CD4-positive, CD25-positive, alpha-beta regulatory T cell (primary cell): ENCODE measurements around the gene CPXM2. TPM values are rescaled to one million over a fixed set of nuclear protein-coding genes. Genes with fewer than 3 reads are reported as not detected.
"Not testable (repeated sequence)": the region's sequence is repeated elsewhere in the genome, so short reads cannot be mapped to it uniquely, and the experiment has no call there.

Experiments used
- ATAC-seq, 2 donors: fragments of 150-1000 bp; cut with Tn5 transposase; one replicate each; pipeline ENCODE4 v1.10.0; 2021; ENCODE audit warnings: low read depth in 2 of 2, moderate number of reproducible peaks in 2 of 2, moderate library complexity in 1 of 2
- DNase-seq, 3 donors: peaks; one replicate each; pipeline versions ENCODE4 v3.0.0 to v3.0.0-alpha.2; 2012 to 2022; ENCODE audit warnings: mixed read lengths in 1 of 3
- H3K27ac ChIP-seq: one replicate; pipeline ENCODE4 v1.7.0; 2013; ENCODE audit warnings: mild to moderate bottlenecking, low read length; ENCODE audit not compliant: insufficient read depth, poor library complexity, severe bottlenecking
- H3K27me3 ChIP-seq: one replicate; pipeline ENCODE4 v1.7.0; 2013; ENCODE audit warnings: low read length; ENCODE audit not compliant: control insufficient read depth, insufficient read depth
- H3K36me3 ChIP-seq: one replicate; pipeline ENCODE4 v1.7.0; 2013; ENCODE audit warnings: mild to moderate bottlenecking, low read length, moderate library complexity; ENCODE audit not compliant: control insufficient read depth, insufficient read depth
- H3K4me1 ChIP-seq: 2 replicates; pipeline ENCODE4 v1.7.0; 2013; ENCODE audit warnings: mild to moderate bottlenecking, low read length; ENCODE audit not compliant: insufficient read depth, control insufficient read depth, poor library complexity, severe bottlenecking
- H3K4me3 ChIP-seq: one replicate; pipeline ENCODE4 v1.7.0; 2013; ENCODE audit warnings: low read depth, mild to moderate bottlenecking, low read length, moderate library complexity
- H3K9me3 ChIP-seq, 2 experiments: 1 replicate in 1 of 2; 2 replicates in 1 of 2; pipeline ENCODE4 v1.7.0; 2013; ENCODE audit warnings: low read length in 2 of 2, mild to moderate bottlenecking in 1 of 2, moderate library complexity in 1 of 2; ENCODE audit not compliant: control insufficient read depth in 2 of 2
- H3K27ac Mint-ChIP-seq, 3 donors: one replicate each; pipeline ENCODE4 v1.8.0; 2020 to 2022; ENCODE audit warnings: mild to moderate bottlenecking in 3 of 3, mixed read lengths in 3 of 3, moderate library complexity in 2 of 3
- H3K27me3 Mint-ChIP-seq: one replicate; pipeline ENCODE4 v1.8.0; 2022; ENCODE audit warnings: mild to moderate bottlenecking, mixed read lengths
- H3K36me3 Mint-ChIP-seq: one replicate; pipeline ENCODE4 v1.8.0; 2020; ENCODE audit warnings: mixed read lengths
- H3K4me1 Mint-ChIP-seq, 4 donors: one replicate each; pipeline ENCODE4 v1.8.0; 2020 to 2022; ENCODE audit warnings: mixed read lengths in 4 of 4, mild to moderate bottlenecking in 1 of 4
- H3K4me3 Mint-ChIP-seq, 4 donors: one replicate each; pipeline ENCODE4 v1.8.0; 2020 to 2022; ENCODE audit warnings: mild to moderate bottlenecking in 4 of 4, mixed read lengths in 4 of 4, moderate library complexity in 3 of 4
- H3K9me3 Mint-ChIP-seq, 7 donors: one replicate each; pipeline ENCODE4 v1.8.0; 2020 to 2022; ENCODE audit warnings: mixed read lengths in 7 of 7, mild to moderate bottlenecking in 3 of 7, moderate library complexity in 2 of 7
- polyA plus RNA-seq, 4 donors: library from polyadenylated mRNA; unstranded; fragments of 300-500 nt; fragmentation: Illumina TruSeq; gene quantifications; one replicate each; pipeline ENCODE4 v1.2.3, GENCODE V29; 2021
- total RNA-seq: library from RNA; stranded (reverse); gene quantifications from one replicate; pipeline ENCODE4 v1.2.3, GENCODE V29; 2022

CPXM2 gene
- total and polyA plus RNA-seq, 5 donors from 2014 or later = not detected

GRCh38 chr10:123741146-123741545 is 150.5 kb downstream of the CPXM2 start:
- Histone ChIP-seq H3K4me1 (no peaks in the 10 kb centered on the region), H3K9me3 (no peaks in the 10 kb centered on the region), H3K36me3 (no peaks in the 10 kb centered on the region), H3K27me3 (no peaks in the 10 kb centered on the region), H3K27ac (no peak overlapping the region), H3K4me3 (no peak overlapping the region)
- DNase-seq = no peak
- Mint-ChIP-seq H3K27me3 (no peaks in the 10 kb centered on the region), H3K36me3 (no peaks in the 10 kb centered on the region), H3K9me3 (no peaks in the 10 kb centered on the region), H3K27ac (no peak overlapping the region), H3K4me1 (no peaks in the 10 kb centered on the region), H3K4me3 (no peak overlapping the region)
- no peak for ATAC-seq

DNA sequence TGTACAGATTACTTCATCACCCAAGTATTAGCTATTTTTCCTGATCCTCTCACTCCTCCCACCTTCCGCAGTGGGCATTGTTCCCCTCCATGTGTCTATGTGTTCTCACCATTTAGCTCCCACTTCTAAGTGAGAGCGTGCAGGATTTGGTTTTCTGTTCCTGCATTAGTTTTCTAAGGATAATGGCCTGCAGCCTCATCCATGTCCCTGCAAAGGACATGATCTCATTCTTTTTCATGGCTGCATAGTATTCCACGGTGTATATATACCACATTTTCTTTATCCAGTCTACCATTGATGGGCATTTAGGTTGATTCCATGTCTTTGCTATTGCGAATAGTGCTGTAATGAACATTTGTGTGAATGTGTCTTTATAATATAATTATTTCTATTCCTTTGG is 154.7 kb downstream of the CPXM2 start:
- not testable (repeated sequence) for H3K4me1 ChIP-seq, H3K36me3 ChIP-seq, H3K4me1 Mint-ChIP-seq, DNase-seq, H3K4me3 Mint-ChIP-seq, H3K27me3 ChIP-seq, H3K4me3 ChIP-seq, H3K27ac ChIP-seq, H3K27ac Mint-ChIP-seq, H3K27me3 Mint-ChIP-seq, H3K9me3 ChIP-seq, ATAC-seq, H3K9me3 Mint-ChIP-seq, H3K36me3 Mint-ChIP-seq

GRCh38 chr10:123729523-123729922 is 162.1 kb downstream of the CPXM2 start:
- Histone ChIP-seq H3K4me3 (no peak overlapping the region), H3K4me1 (no peaks in the 10 kb centered on the region), H3K27ac (no peak overlapping the region), H3K27me3 (no peaks in the 10 kb centered on the region), H3K9me3 (no peaks in the 10 kb centered on the region), H3K36me3 (no peaks in the 10 kb centered on the region)
- no peak overlapping the region for H3K4me3 Mint-ChIP-seq
- H3K27ac Mint-ChIP-seq = no peak overlapping the region
- peaks cover 0 to 2% (median 0%) of the 10 kb centered on the region in 7 donors for H3K9me3 Mint-ChIP-seq
- DNase-seq (no peak), ATAC-seq (no peak)
- no peaks in the 10 kb centered on the region for H3K27me3 Mint-ChIP-seq
- H3K4me1 Mint-ChIP-seq = no peaks in the 10 kb centered on the region
- H3K36me3 Mint-ChIP-seq = no peaks in the 10 kb centered on the region

DNA sequence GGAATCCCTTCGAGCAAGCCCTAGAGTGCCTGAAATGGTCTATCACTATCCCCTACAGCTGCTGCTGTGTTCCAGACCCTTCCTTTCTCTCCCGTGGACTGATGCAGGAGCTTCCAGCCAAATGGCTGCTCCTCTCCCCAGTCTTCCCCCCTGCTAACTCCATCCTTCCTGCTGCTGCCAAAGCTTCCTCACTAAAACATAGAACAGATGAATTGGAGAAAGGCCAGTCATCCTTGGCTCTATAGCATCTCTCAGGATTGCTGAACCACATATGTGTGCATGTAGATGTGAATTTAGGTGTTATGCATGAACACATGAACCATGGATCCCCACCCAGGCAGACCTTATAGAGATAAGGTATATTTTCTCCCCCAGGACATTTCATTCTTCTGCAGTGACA is 164.8 kb downstream of the CPXM2 start:
- Histone ChIP-seq H3K9me3 (no peaks in the 10 kb centered on the region), H3K36me3 (no peaks in the 10 kb centered on the region), H3K27me3 (no peaks in the 10 kb centered on the region), H3K27ac (no peak overlapping the region), H3K4me3 (no peak overlapping the region), H3K4me1 (no peaks in the 10 kb centered on the region)
- H3K36me3 Mint-ChIP-seq = no peaks in the 10 kb centered on the region
- ATAC-seq = no peak
- no peaks in the 10 kb centered on the region for H3K27me3 Mint-ChIP-seq
- no peak overlapping the region for H3K27ac Mint-ChIP-seq
- no peak overlapping the region for H3K4me3 Mint-ChIP-seq
- H3K4me1 Mint-ChIP-seq = no peaks in the 10 kb centered on the region
- DNase-seq = no peak
- H3K9me3 Mint-ChIP-seq = peaks cover 0 to 2% (median 0%) of the 10 kb centered on the region in 7 donors

DNA sequence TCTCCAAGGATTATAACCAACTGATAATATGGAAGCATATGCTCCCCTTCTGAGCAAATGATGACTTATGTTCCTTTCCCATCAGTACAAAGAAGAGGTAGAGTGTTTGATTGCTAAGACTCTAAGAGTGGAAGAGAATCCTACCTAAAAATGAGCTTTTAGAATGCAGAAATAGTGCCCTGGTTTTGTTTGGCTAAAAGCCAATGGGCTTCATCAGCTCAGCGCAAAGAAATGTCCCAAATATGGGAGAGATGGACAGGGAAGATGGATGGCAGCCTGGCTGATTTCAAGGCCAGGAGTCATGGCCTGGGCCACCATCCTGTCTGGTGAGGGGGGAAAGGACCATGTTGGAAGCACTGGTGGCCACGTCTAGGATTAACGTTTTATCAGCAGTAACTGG is 165.2 kb downstream of the CPXM2 start:
- DNase-seq (no peak), ATAC-seq (no peak)
- Histone ChIP-seq H3K4me1 (no peaks in the 10 kb centered on the region), H3K9me3 (no peaks in the 10 kb centered on the region), H3K27me3 (no peaks in the 10 kb centered on the region), H3K36me3 (no peaks in the 10 kb centered on the region), H3K4me3 (no peak overlapping the region), H3K27ac (no peak overlapping the region)
- Mint-ChIP-seq H3K27me3 (no peaks in the 10 kb centered on the region), H3K4me1 (no peaks in the 10 kb centered on the region), H3K9me3 (peaks cover 0 to 2% (median 0%) of the 10 kb centered on the region in 7 donors), H3K27ac (no peak overlapping the region), H3K36me3 (no peaks in the 10 kb centered on the region), H3K4me3 (no peak overlapping the region)

- H3K4me3 Mint-ChIP-seq = no peak overlapping the region
- no peak overlapping the region for H3K4me3 ChIP-seq
- no peak overlapping the region for H3K27ac Mint-ChIP-seq
Measured at GRCh38 chr10:123724747-123725146, 166.9 kb downstream of the CPXM2 start.

DNA sequence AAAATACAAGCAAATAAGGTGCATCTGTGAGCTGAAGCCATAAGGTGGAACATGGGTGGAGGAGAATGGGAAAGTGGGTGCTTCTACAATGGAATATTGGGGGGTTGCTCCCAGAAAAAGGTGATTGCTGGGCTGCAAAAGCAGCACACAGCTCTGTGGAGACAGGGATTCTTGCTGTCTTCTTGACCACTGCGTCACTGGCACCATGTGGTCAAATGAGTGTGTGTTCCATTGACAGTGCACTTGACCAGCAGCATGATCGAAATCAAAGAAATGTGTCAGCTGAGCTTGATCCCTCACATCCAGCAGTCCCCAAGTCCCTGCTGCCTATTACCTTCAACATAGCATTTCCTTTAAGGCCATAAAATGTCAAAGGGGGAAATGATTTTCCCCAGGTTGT is 169.3 kb downstream of the CPXM2 start:
- no peak overlapping the region for H3K4me3 ChIP-seq
- DNase-seq (no peak), ATAC-seq (no peak)
- H3K4me1 ChIP-seq = no peaks in the 10 kb centered on the region
- H3K36me3 ChIP-seq = no peaks in the 10 kb centered on the region
- peaks cover 0 to 5% (median 0%) of the 10 kb centered on the region in 7 donors for H3K9me3 Mint-ChIP-seq
- H3K9me3 ChIP-seq = no peaks in the 10 kb centered on the region
- H3K4me3 Mint-ChIP-seq = no peak overlapping the region
- no peaks in the 10 kb centered on the region for H3K27me3 ChIP-seq
- H3K27ac Mint-ChIP-seq = no peak overlapping the region
- no peak overlapping the region for H3K27ac ChIP-seq
- H3K27me3 Mint-ChIP-seq = no peaks in the 10 kb centered on the region
- H3K4me1 Mint-ChIP-seq = no peaks in the 10 kb centered on the region
- no peaks in the 10 kb centered on the region for H3K36me3 Mint-ChIP-seq

More at GRCh38 chr10:123724747-123725146, 166.9 kb downstream of the CPXM2 start:
- Histone ChIP-seq H3K27ac (no peak overlapping the region), H3K36me3 (no peaks in the 10 kb centered on the region), H3K27me3 (no peaks in the 10 kb centered on the region), H3K9me3 (no peaks in the 10 kb centered on the region), H3K4me1 (no peaks in the 10 kb centered on the region)
- H3K36me3 Mint-ChIP-seq = no peaks in the 10 kb centered on the region
- H3K4me1 Mint-ChIP-seq = no peaks in the 10 kb centered on the region
- H3K27me3 Mint-ChIP-seq = no peaks in the 10 kb centered on the region
- ATAC-seq (no peak), DNase-seq (no peak)
- H3K9me3 Mint-ChIP-seq = peaks cover 0 to 5% (median 0%) of the 10 kb centered on the region in 7 donors

DNA sequence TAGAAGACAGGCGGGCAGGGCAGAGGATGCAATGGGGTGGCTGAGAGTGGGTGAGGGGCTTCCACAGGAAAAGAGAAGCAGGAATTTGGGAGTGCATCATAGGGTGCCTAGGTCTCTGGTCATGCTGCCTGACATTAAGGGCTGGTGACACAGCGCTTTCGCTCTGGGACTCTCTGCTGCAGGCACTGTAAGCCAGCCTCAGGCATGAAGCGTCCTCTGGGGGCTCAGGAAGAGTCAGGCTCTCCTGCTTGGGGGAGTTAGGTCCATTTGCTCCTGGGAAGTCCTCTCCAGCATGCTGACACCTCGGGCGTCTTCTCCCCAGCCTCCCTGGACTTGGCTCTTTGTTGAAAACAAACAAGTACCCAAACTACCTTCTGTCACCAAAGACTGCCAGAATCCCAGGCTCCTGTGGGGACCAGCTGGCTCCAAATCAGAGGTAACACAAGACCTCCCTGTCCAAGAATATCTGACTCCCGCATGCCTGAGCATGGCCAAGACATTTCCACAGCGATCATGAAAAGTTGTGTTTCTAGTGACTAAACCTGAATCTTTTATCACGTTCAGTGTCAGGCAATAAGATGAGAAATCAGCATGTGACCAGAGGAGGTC is 170.1 kb downstream of the CPXM2 start:
- Mint-ChIP-seq H3K9me3 (peaks cover 0 to 5% (median 0%) of the 10 kb centered on the region in 7 donors), H3K27me3 (no peaks in the 10 kb centered on the region), H3K4me1 (no peaks in the 10 kb centered on the region), H3K4me3 (no peak overlapping the region), H3K36me3 (no peaks in the 10 kb centered on the region), H3K27ac (no peak overlapping the region)
- H3K27ac ChIP-seq = no peak overlapping the region
- no peak for ATAC-seq
- H3K4me3 ChIP-seq = no peak overlapping the region
- H3K9me3 ChIP-seq = no peaks in the 10 kb centered on the region
- H3K36me3 ChIP-seq = no peaks in the 10 kb centered on the region
- no peak for DNase-seq
- H3K27me3 ChIP-seq = no peaks in the 10 kb centered on the region
- H3K4me1 ChIP-seq = no peaks in the 10 kb centered on the region
